Measurements from ENCODE around the gene EIF1.
"Not testable (repeated sequence)": the region's sequence is repeated elsewhere in the genome, so short reads cannot be mapped to it uniquely, and the experiment has no call there.

Gene EIF1

DNA sequence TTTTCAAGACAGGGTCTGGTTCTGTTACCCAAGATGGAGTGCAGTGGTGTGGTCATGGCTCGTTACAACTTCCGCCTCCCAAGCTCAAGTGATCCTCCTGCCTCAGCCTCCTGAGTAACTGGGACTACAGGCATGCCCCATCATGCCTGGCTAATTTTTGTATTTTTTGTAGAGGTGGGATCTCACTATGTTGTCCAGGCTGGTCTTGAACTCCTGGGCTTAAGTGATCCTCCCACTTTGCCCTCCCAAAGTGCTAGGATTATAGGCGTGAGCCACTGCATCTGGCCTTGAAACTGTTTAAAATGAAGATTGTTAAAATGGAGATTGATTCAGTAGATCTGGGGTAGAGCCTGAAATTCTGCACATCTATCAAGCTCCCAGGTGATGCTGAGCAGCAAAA is 12.2 kb downstream of the EIF1 start:
- not testable (repeated sequence) for DNase-seq (ENCODE audit: low read depth in 2 of 2)

DNA sequence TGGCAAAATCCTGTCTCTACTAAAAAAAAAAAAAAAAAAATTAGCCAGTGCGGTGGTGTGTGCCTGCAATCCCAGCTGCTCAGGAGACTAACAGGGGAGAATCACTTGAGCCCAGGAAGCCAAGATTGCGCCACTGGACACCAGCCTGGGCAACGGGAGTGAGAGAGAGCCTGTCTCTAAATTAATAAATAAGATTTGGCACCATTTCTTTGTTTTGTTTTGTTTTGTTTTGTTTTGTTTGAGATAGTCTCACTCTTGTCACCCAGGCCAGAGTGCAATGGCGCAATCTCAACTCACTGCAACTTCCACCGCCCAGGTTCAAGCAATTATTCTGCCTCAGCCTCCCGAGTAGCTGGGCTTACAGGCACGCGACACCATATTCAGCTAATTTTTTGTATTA is 14.0 kb downstream of the EIF1 start:
- DNase-seq (ENCODE audit: low read depth in 2 of 2) = no peak

DNA sequence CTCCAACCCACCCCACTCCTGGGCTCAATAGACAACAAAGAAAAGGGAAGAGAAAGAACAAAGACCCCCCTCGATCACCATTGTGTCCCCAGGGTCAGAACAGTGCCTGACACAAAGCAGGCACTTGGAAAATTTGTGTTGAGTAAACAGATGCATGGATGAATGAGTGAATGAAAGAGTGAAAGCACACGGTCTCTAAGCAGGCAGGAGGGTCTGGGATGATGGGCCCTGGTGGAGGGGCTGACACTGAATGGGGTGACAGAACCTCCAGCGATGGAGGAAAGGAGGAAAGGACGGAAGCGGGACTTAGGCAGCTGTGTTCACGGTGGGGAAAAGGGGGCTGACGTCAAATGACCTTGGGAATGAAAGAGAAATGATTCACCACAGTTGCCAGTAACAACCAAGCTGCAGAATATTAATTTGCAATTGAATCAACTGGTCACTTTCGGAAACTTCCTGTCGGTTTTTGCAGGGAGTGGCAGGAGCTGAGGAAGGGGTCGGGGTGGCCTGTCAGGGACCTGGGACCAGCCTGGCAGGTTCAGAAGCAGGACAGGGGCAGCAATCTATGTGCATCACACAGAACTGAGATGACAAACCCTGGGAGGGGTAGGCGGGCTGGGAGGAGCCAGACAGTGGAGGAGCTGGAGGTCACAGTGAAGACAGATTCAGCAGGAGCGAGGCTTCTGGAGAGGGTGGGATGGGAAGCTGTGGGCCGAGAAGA is 16.7 kb downstream of the EIF1 start:
- DNase-seq (ENCODE audit: low read depth in 2 of 2) = no peak

DNA sequence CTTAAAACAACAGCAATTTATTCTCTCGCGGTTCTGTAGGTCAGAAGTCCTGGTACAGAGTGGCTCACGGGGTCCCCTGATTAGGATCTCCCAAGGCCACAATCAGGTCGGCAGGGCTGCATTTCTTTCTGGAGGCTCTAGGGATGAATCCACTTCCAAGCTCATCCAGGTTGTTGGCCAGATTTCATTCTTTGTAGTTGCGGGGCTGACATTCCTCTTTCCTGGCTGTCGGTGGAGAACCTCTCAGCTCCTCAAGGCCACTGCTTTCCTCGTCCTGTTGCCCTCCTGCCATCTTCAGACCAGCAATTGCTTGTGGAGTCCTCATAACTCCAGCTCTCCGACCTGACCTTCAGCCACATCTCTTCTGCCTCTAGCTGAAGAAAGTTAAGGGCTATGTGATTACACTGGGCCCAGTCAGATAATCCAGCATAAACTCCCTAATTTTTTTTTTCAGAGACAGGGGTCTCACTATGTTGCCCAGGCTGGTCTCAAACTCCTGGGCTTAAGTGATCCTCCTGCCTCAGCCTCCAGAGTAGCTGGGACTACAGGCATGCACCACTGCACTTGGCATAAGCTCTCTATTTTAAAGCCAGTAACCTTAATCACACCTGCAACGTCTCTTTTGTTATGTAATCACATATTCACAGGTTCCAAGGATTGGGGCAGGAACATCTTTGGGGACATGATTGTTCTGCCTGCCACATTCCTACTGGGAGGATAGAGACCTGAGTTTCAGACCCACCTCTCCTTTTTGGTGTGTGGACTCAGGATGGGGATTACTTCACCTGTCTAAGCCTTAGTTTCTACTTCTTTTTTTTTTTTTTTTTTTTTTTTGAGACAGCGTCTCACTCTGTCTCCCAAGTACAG is 19.4 kb downstream of the EIF1 start:
- DNase-seq (ENCODE audit: low read depth in 2 of 2) = no peak

DNA sequence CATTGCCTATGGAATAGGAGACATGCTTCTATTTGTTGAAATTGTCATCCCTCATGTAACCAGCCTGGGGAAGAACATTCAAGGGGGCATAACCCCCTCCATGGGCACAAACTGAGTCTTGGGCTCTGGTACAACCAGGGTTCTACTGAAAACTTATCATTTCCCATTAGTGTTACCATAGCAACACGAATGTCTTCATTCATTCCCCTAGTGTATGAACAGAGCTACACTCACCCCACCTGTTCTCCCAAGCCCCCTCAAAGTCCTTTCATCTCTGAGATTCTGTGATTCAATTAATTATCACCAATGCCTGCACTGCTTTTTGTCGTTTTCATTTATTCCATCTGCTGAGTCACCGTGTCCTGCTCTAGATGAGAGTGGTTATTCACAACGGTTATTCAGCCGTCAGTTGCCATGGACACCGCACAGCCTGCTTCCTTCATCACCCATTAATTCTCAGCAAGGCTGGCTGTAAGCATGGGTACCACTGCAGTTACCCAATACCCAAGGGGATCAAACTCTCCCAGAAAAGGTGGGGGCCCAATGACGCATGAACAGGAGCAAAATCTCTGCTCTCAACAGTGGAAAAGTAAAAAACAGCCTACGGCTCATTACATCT is 21.9 kb downstream of the EIF1 start:
- DNase-seq (ENCODE audit: low read depth in 2 of 2) = peak in 1 of 2 donors; percentile 16

DNA sequence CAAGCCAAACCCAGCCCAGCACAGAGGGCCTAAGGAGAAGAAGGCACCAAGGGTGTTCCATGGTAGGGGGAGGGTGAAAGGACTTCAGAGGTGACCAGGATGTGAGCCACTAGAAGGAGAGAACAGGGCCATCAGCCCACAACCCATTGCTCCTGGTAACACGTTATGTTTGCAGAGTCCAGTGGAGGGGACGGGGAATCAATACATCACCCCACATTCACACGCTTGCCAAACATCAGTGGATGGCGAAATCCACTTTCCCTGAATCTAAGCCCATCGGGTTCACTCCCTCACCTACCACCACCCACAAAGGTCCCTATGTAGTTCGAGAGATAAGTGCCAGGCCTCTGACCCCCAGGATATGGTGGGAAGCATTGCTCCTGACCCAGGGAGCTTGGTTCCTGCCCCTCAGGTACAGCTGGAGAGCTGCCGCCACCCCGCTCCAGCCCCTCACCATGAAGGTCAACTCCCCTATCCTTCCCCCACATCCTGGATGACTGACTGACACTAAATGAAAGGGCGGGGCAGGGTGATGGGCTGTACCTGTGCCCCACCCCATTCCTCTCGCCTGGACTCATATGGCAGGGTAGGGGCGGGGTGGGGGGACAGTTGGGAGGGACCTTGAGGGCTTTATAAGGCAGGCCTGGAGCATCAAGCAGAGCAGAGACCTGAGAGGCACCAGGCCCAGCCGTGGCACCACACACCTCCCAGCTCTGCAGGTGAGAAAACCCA is 23.1 kb downstream of the EIF1 start, which contains the start of gene GAST:
Gene GAST, plus strand, starts transcription at position 663 of the 732 bp plus-strand sequence. CDS start 3,106 bp downstream, outside the sequence.
- DNase-seq (ENCODE audit: low read depth in 2 of 2) = no peak

DNA sequence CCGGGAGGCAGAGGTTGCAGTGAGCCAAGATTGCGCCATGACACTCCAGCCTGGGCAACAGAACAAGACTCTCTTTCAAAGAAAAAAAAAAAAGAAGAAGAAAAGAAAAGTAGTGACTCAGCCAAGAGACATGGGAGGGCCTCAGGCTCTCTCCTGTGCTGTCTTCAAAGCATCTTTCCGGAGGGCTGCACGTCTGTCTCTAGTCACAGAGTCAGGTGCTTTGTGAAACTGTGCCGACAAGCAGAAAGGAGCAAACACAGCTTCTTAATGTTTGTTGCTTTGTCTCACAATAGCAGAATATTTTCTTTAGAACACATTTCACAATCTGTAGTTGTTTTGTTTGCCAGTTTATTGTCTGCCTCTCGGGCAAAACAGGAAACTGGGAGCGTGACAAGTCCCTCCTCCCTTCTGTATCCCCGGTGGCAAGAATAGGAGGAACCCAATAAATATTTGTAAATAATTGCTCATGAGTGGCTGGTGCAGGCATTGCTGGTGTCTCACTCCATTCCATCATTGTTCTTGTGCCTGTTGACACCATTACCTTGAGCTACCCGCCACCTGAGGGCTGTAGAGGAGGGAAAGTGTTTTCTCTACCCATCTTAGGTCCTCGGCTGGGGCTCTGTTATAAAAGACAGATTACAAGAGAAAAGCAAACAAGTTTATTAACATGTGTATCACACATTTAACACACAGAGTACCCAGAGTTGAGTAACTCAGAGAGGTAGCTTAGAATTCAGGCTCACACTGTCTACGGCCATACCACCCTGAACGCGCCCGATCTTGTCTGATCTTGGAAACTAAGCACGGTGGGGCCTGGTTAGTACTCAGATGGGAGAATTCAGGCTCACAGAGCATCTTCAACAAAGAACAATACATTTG is 29.0 kb downstream of the EIF1 start:
- no peak for DNase-seq (ENCODE audit: low read depth in 2 of 2)

DNA sequence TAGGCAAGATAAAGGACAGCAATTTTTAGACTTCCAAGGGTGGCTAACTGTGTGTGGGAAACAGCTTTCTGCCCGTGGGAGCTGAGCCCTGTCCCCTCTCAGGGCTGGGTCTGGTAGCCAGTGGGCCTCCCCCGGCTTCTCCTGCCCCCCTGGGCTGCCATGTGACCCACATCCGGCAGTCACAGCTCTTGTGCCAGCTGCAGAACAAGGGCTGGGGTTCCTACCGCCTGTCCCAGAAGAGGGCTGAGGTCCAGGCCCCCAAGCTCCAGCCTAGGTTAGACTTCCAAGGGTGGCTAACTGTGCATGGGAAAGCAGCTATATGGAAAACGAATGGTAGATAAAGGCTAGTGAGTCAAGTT is 29.6 kb downstream of the EIF1 start:
- no peak for DNase-seq (ENCODE audit: low read depth in 2 of 2)

DNA sequence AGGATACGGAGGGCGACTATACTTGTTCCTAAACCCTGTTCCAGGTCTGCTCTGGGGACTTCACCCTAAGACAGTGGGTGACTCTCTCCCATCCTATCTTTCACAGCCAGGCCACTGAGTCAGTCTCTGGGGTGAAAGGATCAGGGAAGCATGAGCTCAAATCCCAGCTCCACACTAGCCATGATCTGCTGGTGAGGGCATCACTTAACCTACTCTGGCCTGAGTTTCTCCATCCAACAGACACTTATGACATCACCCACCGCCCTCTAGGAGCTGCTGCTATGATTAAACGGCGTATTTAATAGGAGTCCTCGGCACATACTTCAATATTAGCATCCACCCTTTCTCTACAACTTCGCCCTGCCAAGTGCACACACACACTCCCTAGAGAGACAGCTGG is 33.5 kb downstream of the EIF1 start:
- DNase-seq (ENCODE audit: low read depth in 2 of 2) = no peak

DNA sequence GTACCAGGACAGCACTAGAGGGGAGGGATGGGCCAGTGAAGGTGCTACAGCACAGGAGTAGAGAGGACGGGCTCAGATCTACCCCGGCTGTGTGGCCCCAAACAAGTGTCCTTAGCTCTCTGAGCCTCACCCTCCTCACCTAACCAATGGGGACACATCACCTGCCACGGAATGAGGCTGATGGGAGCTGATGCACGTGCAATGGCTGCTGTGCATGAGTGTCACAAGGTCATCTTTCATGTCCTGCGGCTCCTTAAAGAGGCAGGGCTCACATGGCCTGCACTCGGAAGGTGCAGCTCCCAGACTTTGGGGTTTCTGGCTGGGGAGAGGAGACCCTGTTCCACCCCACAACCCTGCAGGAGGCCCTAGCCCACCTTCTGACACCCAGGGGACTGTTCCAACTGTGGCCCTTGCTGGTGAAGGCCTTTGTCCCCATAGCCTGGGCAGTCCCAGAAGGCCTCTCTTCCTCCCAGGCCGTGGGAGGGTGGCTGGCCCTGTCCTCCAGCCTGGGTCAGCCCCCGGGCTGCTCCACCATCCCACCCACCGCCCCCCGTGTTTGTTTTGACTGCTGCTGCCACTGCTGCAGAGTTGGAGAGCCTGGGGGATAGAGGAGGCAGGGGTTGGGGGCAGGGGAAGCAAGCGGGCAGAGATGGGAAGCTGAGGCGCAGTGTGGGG is 35.3 kb downstream of the EIF1 start:
- DNase-seq (ENCODE audit: low read depth in 2 of 2) = no peak

DNA sequence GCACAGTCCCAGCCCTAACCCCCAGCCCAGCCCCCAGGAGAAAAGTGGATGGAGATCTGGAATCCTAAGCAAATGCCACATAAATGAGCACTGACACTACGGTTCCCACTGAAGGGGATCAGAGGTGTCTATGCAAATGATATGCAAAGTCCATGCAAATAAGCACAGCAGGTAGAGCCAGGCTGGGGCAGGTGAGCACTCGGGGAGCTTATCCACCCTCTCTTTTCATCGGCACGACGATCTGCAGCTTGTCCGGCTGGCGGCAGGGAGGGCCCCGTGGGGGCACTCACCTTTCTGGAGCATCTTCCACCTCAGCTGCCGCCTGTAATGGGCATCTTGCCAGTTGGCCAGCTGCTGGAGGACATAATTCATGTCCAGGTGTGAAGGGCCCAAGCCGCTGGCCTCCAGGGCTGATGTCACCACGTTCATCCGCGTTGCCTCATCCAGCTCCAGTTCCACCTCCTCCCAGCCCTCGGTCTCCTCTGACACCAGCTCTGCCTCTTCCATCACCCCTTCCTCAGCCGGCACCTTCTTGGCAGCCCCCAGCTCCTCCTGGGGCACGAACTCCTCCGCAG is 35.9 kb downstream of the EIF1 start:
- no peak for DNase-seq (ENCODE audit: low read depth in 2 of 2)

DNA sequence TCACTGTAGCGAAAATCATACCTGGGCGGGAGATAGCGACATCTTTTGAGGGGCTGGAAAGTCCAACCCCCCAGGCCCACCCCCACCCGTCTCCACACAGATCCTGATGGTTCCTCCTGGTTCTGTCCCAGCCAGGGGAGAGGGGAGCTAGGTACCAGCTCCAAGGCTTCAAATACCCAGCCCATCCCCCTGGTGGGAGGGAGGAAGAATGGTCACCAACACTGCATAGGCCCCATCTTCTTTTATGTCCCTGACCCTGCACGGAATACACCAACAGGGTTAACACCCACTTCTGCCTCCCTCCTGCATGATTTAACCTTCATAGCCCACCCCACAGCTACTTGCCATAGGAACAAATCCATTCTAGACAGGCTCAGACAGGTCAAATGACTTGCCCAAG is 36.4 kb downstream of the EIF1 start:
- DNase-seq (ENCODE audit: low read depth in 2 of 2) = no peak

DNA sequence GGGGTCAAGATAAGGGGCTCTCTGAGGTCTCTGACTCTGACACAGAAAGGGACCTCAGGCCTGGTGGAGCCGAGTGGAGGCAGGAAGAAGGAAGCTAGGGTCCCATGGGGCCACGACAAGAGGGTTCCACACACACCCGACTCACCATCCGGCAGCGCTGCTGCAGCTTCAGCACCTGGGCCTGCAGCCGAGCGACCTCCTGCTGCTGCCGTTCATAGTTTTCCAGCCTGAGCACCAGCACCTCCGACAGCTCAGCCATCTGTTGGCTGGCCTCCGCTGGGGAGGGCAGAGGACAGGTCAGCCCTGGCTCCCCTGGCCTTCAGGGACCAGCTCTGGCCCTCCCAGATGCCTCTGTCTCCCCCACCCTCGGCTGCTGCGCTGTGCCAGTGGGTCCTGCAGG is 39.4 kb downstream of the EIF1 start:
- DNase-seq (ENCODE audit: low read depth in 2 of 2) = no peak

DNA sequence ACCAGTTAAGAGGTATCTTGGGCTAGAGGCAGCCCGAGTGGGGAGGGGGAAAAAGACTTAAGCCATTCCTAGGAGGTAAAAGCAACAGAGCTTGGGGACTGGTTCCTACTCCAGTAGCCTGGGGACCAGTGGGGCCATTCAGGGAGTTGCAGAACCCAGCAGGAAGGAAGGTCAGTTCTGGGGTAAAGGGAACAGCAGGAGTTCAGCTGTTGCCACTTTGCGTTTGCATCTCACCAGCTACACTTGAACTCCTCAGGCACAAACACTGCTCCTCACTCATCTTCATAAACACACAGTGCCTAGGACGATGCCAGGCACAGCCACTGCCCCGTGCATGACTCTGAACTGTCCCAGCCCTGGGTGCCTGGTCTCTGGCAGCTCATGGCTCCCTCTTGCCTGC is 41.8 kb downstream of the EIF1 start:
- no peak for DNase-seq (ENCODE audit: low read depth in 2 of 2)

DNA sequence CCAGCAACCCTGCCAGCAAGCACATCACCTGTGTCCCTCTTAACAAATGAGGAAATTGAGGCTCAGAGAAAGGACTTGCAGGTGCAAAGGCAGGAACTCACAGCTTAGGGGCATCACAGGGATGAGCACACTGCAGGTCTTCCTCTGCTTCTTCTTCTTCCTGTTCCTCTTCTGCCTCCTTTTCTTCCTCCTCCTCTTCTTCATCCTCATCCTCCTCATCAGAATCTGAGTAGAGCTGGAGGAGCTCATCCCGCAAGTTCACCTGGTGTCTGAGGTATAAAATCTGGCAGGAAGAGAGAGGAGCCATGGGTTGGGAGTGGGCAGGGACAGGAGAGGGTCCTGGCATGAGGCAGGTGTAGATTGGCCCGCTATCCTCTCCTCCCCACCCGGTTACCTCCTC is 43.2 kb downstream of the EIF1 start:
- DNase-seq (ENCODE audit: low read depth in 2 of 2) = no peak

DNA sequence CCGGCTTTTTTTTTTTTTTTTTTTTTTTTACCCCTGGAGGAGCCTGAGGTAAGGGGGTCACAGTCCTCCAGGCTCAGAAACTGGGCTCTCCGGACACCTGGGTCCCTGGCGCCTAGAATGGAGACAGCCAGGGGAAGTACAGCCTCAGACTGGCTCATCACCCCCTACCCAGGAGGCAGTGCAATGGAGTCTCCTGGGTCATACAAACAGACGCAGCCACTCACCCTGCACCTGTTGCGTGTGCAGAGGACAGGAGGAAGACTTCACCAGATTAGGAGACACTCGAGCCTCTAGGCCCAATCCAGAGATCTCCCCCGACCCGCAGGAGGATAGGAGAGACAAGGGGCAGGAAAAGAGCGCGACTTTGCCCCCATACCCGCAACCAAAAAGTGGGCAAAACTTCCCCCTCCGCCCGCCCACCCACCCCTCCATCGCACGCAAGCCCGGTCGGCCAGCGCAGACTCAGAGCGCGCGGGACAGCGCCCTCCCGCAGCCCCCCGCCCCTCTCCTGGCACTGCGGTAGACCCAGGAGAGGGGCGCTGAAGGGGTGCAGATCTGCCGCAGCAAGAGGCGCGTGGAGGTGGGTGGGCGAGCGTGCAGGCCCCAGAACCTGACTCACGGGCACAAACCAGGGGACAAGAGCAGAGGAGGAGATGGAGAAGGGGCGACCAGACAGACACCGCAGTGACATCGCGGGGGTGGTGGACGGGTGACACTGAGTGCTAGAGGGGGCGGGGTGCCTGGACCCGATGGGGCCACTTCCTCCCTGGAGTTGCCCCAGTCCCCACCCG is 44.9 kb downstream of the EIF1 start:
- DNase-seq (ENCODE audit: low read depth in 2 of 2) = no peak

DNA sequence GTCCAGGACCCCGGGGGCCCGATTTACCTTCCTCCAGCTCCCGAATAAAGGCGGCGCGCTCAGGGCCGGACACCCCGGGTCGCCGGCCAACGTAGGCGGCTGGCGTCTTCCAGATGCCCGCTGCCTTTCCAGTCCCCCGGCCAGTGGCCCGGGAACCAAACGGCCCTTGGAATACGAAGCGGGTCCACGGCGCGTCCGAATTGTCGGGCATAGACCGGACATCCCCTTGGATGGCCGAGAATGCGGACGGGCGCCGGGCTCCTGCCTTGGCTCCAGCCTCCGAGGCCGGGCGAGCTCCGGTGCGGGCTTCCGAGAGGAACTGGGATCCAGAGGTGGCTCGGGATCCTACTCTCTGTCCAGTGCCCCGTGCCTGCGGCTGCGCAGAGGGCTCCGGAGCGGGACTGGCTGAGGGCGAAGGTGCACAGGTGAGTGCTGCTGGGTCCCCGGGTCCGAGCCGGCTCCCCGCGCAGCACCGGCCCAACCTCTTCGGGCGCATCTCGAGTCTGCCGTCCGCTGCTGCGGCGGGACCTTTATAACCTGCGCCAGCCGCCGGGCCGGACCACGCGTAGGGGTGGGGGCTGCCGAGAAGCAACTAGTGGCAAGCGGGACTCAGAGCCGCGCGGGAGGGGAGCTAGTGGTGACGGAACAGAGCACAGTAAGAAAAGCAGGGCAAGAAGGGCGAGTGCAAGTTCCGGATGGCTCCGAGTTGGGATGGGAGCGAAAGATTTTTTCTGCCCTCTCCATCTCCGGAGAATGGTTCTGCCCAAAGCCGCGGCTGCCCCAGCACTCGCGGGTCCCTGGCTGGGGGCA is 45.7 kb downstream of the EIF1 start, which contains the start of gene HAP1:
Gene HAP1, minus strand, starts transcription at position 505 of the 810 bp plus-strand sequence. Its CDS starts 9 bp downstream, at position 496.
- DNase-seq (ENCODE audit: low read depth in 2 of 2) = no peak

DNA sequence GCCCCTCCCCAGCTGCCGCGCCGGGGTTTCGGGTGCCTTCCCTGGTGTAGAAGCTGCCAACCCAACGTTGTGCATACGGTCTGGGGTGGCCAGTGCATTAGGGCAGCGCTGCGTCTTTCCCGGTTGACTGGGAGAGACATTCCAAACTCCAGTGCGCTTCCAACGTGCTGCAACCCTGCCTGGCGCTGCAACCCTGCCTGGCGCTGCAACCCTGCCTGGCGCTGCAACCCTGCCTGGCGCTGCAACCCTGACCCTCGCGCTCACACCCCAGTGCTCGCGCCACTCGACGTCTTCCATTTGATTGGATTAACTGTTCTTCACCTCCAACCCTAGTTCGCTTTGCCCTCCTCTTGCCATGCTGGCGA is 46.2 kb downstream of the EIF1 start:
- no peak for DNase-seq (ENCODE audit: low read depth in 2 of 2)

Data from stimulated activated CD8-positive, alpha-beta memory T cell treated with anti-CD3 and anti-CD28 coated beads, Interleukin-15, amount 100 ng/mL, for 4 hours (primary cell).